Activated T-cell treated with anti-CD3 and anti-CD28 coated beads, Interleukin-2, amount 50 U/mL, for 24 hours (primary cell): Measurements from ENCODE around the gene ATP2C2.

Experiments
- DNase-seq: peaks from one replicate; pipeline ENCODE4 v3.0.0-alpha.2; 2020
- H3K27ac Mint-ChIP-seq: 2 replicates; pipeline ENCODE4 v1.8.0; 2020; ENCODE audit warnings: mild to moderate bottlenecking, mixed read lengths
- H3K27me3 Mint-ChIP-seq: 2 replicates; pipeline ENCODE4 v1.8.0; 2020; ENCODE audit warnings: mixed read lengths
- H3K36me3 Mint-ChIP-seq: 2 replicates; pipeline ENCODE4 v1.8.0; 2020; ENCODE audit warnings: low read depth, mixed read lengths
- H3K4me1 Mint-ChIP-seq: 2 replicates; pipeline ENCODE4 v1.8.0; 2020; ENCODE audit warnings: low read depth, mixed read lengths
- H3K4me3 Mint-ChIP-seq: 2 replicates; pipeline ENCODE4 v1.8.0; 2020; ENCODE audit warnings: mild to moderate bottlenecking, moderate library complexity, mixed read lengths
- H3K9me3 Mint-ChIP-seq: 2 replicates; pipeline ENCODE4 v1.8.0; 2020; ENCODE audit warnings: mixed read lengths

ATP2C2 gene

GRCh38 chr16:84423416-84423837 is 55.1 kb downstream of the ATP2C2 start:
- peaks cover 8% of the 10 kb centered on the region for H3K27me3 Mint-ChIP-seq
- no peaks in the 10 kb centered on the region for H3K9me3 Mint-ChIP-seq
- peaks cover 4% of the 10 kb centered on the region for H3K4me1 Mint-ChIP-seq
- no peaks in the 10 kb centered on the region for H3K36me3 Mint-ChIP-seq
- H3K4me3 Mint-ChIP-seq = no peak overlapping the region
- H3K27ac Mint-ChIP-seq = no peak overlapping the region
- no peak for DNase-seq

- Mint-ChIP-seq H3K4me1 (peaks cover 4% of the 10 kb centered on the region), H3K36me3 (no peaks in the 10 kb centered on the region), H3K9me3 (no peaks in the 10 kb centered on the region), H3K4me3 (no peak overlapping the region), H3K27ac (no peak overlapping the region), H3K27me3 (peaks cover 13% of the 10 kb centered on the region)
- no peak for DNase-seq
Observed at GRCh38 chr16:84425696-84426095, 57.4 kb downstream of the ATP2C2 start.

- peaks cover 18% of the 10 kb centered on the region for H3K27me3 Mint-ChIP-seq
Observed at GRCh38 chr16:84426804-84427203, 58.5 kb downstream of the ATP2C2 start.

GRCh38 chr16:84427553-84427952 is 59.2 kb downstream of the ATP2C2 start:
- DNase-seq = no peak
- no peak overlapping the region for H3K27ac Mint-ChIP-seq
- H3K36me3 Mint-ChIP-seq = no peaks in the 10 kb centered on the region
- H3K4me3 Mint-ChIP-seq = no peak overlapping the region
- no peaks in the 10 kb centered on the region for H3K4me1 Mint-ChIP-seq
- H3K9me3 Mint-ChIP-seq = no peaks in the 10 kb centered on the region
- peaks cover 18% of the 10 kb centered on the region for H3K27me3 Mint-ChIP-seq

More at GRCh38 chr16:84426804-84427203, 58.5 kb downstream of the ATP2C2 start:
- DNase-seq = no peak
- H3K4me1 Mint-ChIP-seq = no peaks in the 10 kb centered on the region
- H3K4me3 Mint-ChIP-seq = no peak overlapping the region
- no peaks in the 10 kb centered on the region for H3K9me3 Mint-ChIP-seq
- H3K27ac Mint-ChIP-seq = no peak overlapping the region
- no peaks in the 10 kb centered on the region for H3K36me3 Mint-ChIP-seq

GRCh38 chr16:84430860-84431259 is 62.5 kb downstream of the ATP2C2 start:
- DNase-seq = no peak
- Mint-ChIP-seq H3K27me3 (peaks cover 14% of the 10 kb centered on the region), H3K9me3 (no peaks in the 10 kb centered on the region), H3K27ac (no peak overlapping the region), H3K4me3 (no peak overlapping the region), H3K36me3 (no peaks in the 10 kb centered on the region), H3K4me1 (no peaks in the 10 kb centered on the region)

- no peak overlapping the region for H3K4me3 Mint-ChIP-seq
- DNase-seq = no peak
- no peaks in the 10 kb centered on the region for H3K4me1 Mint-ChIP-seq
- H3K27me3 Mint-ChIP-seq = peaks cover 14% of the 10 kb centered on the region
- H3K36me3 Mint-ChIP-seq = no peaks in the 10 kb centered on the region
- H3K27ac Mint-ChIP-seq = no peak overlapping the region
- no peaks in the 10 kb centered on the region for H3K9me3 Mint-ChIP-seq
Observed at GRCh38 chr16:84434800-84435199, 66.5 kb downstream of the ATP2C2 start.

- H3K27ac Mint-ChIP-seq = no peak overlapping the region
- H3K27me3 Mint-ChIP-seq = peaks cover 4% of the 10 kb centered on the region
- H3K4me3 Mint-ChIP-seq = no peak overlapping the region
- H3K4me1 Mint-ChIP-seq = no peaks in the 10 kb centered on the region
- no peaks in the 10 kb centered on the region for H3K9me3 Mint-ChIP-seq
- no peak for DNase-seq
- H3K36me3 Mint-ChIP-seq = no peaks in the 10 kb centered on the region
Observed at GRCh38 chr16:84436196-84436595, 67.9 kb downstream of the ATP2C2 start.

GRCh38 chr16:84438971-84439696 is 70.8 kb downstream of the ATP2C2 start:
- peaks cover 18% of the 10 kb centered on the region for H3K27me3 Mint-ChIP-seq
- H3K27ac Mint-ChIP-seq = no peak overlapping the region
- DNase-seq = no peak
- no peak overlapping the region for H3K4me3 Mint-ChIP-seq
- H3K9me3 Mint-ChIP-seq = no peaks in the 10 kb centered on the region
- no peaks in the 10 kb centered on the region for H3K36me3 Mint-ChIP-seq
- no peaks in the 10 kb centered on the region for H3K4me1 Mint-ChIP-seq

GRCh38 chr16:84442416-84443145 is 74.2 kb downstream of the ATP2C2 start:
- Mint-ChIP-seq H3K4me1 (no peaks in the 10 kb centered on the region), H3K36me3 (no peaks in the 10 kb centered on the region), H3K27ac (no peak overlapping the region), H3K4me3 (no peak overlapping the region), H3K27me3 (peaks cover 30% of the 10 kb centered on the region), H3K9me3 (no peaks in the 10 kb centered on the region)
- no peak for DNase-seq

- H3K36me3 Mint-ChIP-seq = no peaks in the 10 kb centered on the region
- peaks cover 26% of the 10 kb centered on the region for H3K27me3 Mint-ChIP-seq
- H3K4me1 Mint-ChIP-seq = no peaks in the 10 kb centered on the region
- no peaks in the 10 kb centered on the region for H3K9me3 Mint-ChIP-seq
- no peak for DNase-seq
- H3K4me3 Mint-ChIP-seq = no peak overlapping the region
- H3K27ac Mint-ChIP-seq = no peak overlapping the region
Observed at GRCh38 chr16:84443166-84443802, 74.9 kb downstream of the ATP2C2 start.

GRCh38 chr16:84444476-84444875 is 76.1 kb downstream of the ATP2C2 start:
- no peaks in the 10 kb centered on the region for H3K36me3 Mint-ChIP-seq
- no peak for DNase-seq
- H3K27ac Mint-ChIP-seq = no peak overlapping the region
- no peak overlapping the region for H3K4me3 Mint-ChIP-seq
- H3K27me3 Mint-ChIP-seq = peaks cover 26% of the 10 kb centered on the region
- H3K9me3 Mint-ChIP-seq = no peaks in the 10 kb centered on the region
- H3K4me1 Mint-ChIP-seq = no peaks in the 10 kb centered on the region

GRCh38 chr16:84446084-84446483 is 77.7 kb downstream of the ATP2C2 start:
- H3K4me3 Mint-ChIP-seq = no peak overlapping the region
- peaks cover 26% of the 10 kb centered on the region for H3K27me3 Mint-ChIP-seq
- H3K9me3 Mint-ChIP-seq = no peaks in the 10 kb centered on the region
- no peak overlapping the region for H3K27ac Mint-ChIP-seq
- no peak for DNase-seq
- no peaks in the 10 kb centered on the region for H3K36me3 Mint-ChIP-seq
- H3K4me1 Mint-ChIP-seq = no peaks in the 10 kb centered on the region

GRCh38 chr16:84446596-84447392 is 78.5 kb downstream of the ATP2C2 start:
- H3K4me1 Mint-ChIP-seq = no peaks in the 10 kb centered on the region
- no peak for DNase-seq
- H3K27ac Mint-ChIP-seq = no peak overlapping the region
- H3K36me3 Mint-ChIP-seq = no peaks in the 10 kb centered on the region
- H3K27me3 Mint-ChIP-seq = peaks cover 26% of the 10 kb centered on the region
- no peak overlapping the region for H3K4me3 Mint-ChIP-seq
- no peaks in the 10 kb centered on the region for H3K9me3 Mint-ChIP-seq

GRCh38 chr16:84448444-84448843 is 80.1 kb downstream of the ATP2C2 start:
- Mint-ChIP-seq H3K27ac (no peak overlapping the region), H3K4me3 (no peak overlapping the region), H3K36me3 (no peaks in the 10 kb centered on the region), H3K9me3 (no peaks in the 10 kb centered on the region), H3K27me3 (peaks cover 15% of the 10 kb centered on the region), H3K4me1 (no peaks in the 10 kb centered on the region)
- peak; percentile 15 for DNase-seq
